Germinal center (tissue), 1 donor: ENCODE measurements around the gene ATP5MC2.
A peak's percentile ranks its signal among the peaks of the same experiment; 100 is the strongest.
"Not testable (repeated sequence)": the region's sequence is repeated elsewhere in the genome, so short reads cannot be mapped to it uniquely, and the experiment has no call there.

Experiments
- DNase-seq: peaks from one replicate; pipeline ENCODE4 v3.0.0; 2012; ENCODE audit warnings: mixed read lengths, low spot score

ATP5MC2 gene

DNA sequence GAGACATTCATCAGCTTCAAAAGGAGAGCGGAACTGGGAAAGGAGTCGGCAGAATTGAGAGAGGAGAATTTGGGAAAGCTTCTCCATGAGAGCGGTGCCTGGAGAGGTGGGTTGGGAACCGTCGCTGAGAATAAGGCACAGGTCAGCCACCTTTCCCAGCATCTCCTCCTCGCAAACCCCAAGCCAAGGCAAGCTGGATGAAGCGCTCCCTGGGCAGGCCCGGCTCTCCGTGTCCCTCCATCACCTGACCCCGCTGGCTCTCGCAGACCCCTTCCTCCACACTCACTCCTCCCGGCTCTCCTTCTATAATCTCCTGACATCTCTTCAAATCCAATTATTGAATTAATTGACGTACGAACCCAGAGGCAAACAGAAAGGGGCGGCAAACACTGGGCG, 18.9 kb upstream of the ATP5MC2 start:
- DNase-seq = no peak

DNA sequence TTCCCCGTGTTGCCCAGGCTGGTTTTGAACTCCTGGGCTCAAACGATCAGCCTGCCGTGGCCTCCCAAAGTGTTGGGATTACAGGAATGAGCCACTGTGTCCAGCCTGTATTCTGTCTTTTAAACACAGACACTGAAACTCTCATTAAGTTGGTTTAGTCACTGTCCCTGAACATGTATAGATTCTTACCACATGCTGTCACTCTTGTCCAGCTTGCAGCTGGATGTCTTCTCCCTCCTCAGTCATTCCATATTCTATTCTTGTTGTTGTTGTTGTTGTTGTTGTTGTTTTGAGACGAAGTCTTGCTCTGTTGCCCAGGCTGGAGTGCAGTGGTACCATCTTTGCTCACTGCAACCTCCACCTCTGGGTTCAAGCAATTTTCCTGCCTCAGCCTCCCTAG, 12.3 kb upstream of the ATP5MC2 start:
- no peak for DNase-seq

DNA sequence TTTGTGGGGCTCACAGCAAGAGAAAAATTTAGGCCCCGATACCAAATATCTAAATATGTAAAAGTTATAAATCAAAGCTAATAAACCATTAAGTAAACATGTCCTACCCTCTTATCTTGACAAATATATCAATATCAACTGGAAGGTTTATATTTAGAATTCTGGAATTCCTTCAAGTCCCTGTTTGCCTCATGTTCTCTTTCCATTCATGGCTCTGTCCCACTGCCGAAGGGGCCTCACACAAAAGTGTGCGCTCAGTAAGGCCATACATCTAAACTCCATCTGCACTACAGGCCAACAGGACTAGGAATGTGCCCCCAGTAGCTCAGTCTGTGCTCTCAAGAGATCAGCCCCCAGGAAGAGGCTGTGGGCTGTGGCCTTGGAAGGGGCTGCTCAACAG, 10.6 kb upstream of the ATP5MC2 start:
- DNase-seq = no peak

DNA sequence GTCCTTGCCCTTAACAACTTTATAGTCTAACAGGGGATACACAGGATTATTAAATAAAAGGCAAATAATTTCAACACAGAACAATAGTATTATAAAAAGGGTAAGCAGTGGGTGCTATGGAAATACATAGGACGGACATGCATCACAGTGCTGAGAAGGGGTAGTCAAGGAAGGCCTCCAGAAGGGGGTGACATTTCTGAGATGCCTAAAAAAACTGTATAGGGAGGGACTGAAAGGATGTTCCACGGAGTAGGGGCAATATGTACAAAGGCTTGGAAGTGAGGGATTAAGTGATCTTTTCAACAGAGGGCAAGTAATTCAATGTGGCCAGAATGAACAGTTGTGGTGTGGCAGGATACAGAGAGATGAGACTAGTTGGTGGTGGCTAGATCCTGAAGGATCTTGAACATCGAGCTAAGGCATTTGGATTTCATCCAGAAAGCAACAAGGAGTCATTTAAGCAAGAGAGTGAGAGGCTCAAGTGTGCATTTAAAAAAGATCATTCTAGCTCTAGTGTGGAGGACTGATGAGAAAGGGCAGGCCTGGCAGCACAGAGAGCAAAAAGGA, 8.9 kb upstream of the ATP5MC2 start:
- no peak for DNase-seq

DNA sequence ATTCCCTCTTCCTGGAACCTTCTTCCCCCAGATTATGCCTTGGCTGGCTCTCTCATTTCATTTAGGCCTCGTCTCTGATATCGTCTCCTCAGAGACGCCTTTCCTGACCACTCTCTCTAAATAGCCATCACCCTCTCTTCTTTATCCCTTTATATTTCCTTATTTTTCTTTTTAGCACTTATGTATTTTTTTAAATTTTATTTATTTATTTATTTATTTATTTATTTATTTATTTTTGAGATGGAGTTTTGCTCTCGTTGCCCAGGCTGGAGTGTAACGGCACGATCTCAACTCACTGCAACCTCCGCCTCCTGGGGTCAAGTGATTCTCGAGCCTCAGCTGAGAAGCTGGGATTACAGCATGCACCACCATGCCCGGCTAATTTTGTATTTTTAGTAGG, 8.1 kb upstream of the ATP5MC2 start:
- no peak for DNase-seq

DNA sequence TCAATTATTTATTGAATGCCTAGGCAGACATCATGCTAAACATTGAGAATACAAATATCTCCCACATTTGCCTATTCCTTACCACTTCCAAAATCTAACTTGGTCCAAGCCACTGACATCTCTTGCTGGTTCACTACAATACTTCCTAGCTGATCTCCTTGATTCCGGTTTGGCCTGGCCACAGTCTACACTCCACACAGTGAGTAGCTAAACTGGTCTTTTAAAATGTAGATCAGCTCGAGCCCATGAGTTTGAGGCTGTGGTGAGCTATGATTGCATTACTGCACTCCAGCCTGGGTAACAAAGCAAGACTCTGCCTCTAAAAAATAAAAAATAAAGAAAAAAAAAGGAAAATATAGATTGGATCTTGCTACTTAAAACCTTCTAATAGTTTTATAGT, 7.6 kb upstream of the ATP5MC2 start:
- no peak for DNase-seq

DNA sequence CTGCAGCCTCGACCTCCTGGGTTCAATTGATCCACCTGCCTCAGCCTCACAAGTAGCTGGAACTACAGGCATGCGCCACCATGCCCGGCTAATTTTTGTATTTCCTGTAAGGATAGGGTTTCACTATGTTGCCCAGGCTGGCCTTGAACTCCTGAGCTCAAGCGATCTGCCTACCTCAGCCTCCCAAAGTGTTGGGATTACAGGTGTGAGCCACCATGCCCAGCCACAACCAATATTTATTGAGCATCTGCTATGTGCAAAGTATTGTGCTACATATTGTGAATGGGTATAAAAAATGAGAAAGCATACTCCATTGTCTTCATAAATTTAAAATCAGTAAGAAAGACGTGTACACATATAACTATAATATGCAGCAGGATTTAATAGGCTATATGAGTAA, 4.2 kb upstream of the ATP5MC2 start:
- not testable (repeated sequence) for DNase-seq

DNA sequence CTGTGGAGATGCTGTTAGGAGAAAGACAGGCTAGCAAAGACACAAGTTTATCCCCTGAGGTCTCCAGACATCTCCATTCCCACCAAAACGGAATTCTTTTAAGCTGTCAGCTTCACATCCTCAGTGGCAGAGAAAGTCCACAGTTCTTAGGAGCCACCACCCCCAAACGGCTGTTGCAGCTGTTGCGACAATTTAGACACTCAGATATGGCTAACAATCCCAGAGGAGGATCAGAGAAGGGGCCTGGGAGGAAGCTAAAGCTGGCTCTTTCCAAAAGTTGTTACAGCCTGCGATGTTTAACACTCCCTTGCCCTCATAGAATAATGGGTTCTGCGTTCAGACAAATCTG, 1.9 kb upstream of the ATP5MC2 start:
- no peak for DNase-seq

DNA sequence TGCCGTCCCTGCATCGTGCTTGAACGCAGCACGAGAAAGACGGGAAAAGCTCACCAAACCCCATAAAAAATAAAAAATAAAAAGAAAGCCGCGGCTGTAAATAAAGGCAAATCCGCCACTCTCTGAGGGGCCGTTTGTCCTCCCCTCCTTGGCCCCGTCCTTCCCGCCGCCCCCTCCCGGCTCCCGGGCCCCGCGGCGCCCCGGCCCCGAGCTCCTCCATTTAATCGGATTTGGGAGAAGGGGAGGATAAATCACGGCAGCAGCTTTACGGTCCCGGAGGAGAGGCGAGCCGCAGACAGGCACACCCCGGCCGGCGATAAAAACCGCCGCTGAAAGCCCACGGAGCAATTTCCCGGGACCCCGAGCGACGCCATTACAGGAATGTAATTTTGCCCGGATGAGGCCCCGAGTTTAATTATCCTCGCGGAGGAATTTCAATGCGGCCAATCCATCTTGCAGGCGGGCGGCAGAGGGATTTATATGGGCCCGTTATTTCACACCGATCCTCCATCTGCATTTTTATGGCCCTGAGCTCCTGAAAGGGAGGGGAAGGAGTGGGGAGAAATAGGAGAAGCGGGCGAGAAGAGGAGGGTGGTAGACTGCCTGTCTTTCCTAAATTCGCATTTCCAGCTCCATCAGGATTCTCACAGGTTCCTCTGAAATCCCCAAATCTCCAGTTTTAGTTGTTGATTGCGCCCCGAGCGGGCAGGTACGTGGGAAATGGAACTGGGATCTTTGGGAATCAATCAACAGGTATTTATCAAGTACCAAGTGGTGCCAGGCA, 1.3 kb upstream of the ATP5MC2 start:
- DNase-seq = no peak

DNA sequence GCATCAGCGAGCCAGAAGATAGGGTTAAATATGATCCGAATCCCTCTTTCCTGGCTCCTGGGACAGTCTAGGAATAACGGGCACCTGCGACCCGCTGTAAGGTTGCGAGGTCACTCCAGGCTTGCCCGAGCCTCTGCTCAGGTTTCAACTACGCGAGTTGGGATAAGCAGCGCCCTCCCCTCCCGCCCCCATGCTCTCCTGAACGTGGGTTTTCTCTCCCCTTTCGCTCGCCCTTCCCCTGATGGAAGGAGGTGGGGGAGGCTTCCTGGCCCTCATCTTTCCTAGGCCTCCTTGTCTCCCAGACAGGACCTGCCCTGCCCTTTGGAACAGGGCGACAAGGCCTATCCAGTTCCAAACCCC, 753 bp upstream of the ATP5MC2 start:
- peak; percentile 29 for DNase-seq

DNA sequence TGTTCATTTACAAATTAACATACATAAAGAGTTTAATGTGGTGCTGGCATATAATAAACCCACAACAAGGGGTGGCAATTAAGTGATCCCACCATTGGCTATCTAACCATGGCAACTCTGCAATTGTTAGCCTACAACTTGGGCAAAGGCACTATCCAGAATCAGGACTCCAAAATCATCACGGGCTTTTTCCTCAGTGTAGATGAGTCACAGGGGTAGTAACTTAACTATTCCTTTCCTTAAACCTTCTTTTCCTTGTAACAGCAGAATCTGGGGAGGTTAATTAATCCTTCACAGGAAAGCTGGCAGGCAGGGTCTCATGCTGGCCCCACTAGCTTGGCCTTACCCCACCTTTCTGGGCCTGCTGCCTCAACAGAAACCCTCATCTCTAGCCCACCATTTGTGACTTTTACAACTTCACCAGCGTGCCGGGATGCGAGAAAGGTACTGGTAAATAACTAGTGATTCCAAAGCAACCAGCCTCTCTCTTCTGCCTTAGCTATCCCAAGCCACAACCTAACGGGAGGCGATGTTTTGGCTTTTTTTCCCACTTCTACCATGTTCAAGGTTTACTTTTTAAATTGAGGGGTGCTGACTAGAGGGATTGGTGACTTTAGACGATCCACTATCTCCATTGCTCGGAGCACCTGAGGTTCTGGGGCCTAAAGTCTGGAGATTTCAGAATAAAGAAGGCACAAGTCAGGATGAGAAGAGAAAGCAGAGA, 744 bp downstream of the ATP5MC2 start:
- no peak for DNase-seq

DNA sequence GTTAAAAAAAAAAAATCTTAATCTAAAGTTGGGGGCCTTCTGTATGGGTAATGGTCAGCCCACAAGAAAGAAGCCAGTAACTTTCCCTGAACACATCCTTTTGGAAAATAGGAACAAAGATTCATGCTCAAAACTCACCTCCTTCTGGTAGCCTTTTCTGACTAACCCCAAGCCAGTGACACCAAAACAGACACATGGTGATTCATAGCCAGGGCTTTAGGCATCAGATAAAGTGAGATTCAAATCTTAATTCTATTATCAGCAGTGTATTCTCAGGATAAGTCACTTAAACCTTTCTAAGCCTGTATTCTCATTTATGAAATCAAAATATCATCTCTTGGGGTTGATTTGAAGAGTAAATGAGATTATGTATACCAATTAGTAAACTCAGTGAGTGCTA, 4.9 kb downstream of the ATP5MC2 start:
- no peak for DNase-seq

DNA sequence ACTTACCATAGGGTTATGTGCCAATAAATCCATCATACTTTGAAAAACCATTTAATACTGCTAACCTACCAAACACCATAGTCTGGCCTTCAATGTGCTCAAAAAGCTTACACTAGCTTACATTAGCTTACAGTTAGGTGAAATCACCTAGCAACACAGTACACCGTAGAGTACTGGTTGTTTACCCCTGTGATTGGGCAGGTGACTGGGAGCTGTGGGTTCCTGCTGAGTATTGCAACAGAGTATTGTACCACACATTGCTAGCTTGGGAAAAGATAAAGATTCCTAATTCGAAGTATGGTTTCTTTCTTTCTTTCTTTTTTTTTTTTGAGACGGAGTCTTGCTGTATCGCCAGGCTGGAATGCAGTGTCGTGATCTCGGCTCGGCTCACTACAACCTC, 5.6 kb downstream of the ATP5MC2 start:
- no peak for DNase-seq

DNA sequence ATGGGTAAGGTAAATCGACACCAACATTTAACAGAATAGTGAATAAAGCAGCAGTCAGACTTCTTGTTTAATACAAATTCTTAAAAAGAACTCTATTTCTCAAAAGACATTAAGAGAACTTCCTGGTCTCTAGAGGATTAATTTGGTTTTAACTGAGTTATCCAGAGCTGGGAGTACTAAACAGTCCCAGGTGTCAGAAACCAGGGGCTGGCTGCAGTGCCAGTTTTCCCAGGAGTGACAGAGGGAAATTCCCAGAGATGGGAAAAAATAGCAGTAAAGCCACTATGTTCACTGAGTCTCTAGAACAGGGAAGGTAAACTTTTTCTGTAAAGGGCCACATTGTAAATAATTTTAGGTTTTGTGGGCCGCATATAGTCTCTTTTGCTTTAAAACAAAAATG, 8.8 kb downstream of the ATP5MC2 start:
- DNase-seq = no peak

DNA sequence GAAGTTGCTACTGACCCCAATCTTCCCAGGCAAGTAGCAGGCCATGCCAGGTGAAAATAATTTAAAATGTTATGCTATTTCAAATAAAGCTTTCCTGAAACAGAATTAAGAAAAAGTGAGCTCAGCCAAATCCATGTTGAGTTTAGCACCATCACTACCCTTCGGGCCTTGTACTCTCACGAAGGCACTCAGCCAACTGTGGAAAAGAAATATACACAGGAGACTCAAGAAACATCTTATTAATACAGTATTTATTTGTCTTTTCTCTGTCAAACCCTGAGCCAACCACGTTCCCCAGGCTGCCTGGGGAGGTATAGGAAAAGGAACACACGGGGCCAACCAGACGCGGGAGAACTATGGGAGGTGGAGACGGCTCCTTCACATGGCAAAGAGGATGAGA, 10.9 kb downstream of the ATP5MC2 start:
- no peak for DNase-seq

DNA sequence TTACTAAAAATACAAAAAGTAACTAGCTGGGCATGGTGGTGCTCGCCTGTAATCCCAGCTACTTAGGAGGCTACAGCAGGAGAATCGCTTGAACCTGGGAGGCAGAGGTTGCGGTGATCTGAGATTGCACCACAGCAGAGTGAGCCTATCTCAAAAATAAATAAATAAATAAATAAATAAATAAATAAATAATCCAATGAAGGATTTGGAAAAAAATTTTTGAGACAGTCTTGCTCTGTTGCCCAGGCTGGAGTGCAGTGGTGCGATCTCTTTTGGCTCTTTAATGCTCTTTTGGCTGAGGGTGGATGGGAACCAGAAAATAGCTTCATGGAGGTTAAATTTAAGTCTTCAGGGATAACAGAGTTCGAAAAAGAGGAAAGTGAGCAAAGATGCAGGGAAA, 11.7 kb downstream of the ATP5MC2 start:
- DNase-seq = no peak

DNA sequence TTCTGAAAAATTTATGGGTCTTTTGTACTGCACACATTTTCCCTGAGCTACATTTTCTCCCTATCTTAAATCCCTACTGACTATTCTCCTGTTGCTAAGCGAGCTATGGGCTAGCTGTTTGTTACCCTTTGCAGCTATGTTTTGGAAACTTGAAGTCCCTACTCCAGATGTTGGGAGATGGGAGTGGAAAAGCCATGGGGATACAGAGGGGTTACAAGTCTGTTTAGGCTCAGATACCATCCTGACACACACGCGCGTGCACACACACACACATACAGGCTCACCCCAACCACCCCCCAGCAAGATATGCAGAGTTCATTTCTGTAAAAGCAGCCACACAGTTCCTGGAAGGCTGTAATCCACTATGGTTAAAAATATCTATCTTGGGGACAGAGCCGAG, 15.8 kb downstream of the ATP5MC2 start:
- DNase-seq = no peak

DNA sequence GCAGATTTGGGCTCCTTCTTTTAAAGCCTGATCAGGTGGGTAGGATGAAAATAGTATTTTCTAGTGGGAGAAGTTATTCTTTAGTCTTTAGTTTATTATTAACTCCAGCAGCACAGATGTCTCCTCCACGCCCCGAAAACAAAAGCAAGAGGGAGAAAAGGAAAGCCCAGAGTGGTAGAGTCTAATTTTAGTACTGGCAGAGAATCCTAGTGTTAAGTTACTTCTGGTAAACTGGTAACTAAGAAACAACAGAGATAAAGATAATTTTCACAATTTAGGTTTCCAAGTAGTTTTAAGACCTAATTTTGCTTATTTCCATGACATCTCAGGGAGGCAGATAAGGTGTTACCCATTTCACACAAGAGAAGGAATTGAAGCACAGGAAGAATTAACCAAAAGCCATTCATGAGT, 16.3 kb downstream of the ATP5MC2 start:
- no peak for DNase-seq

DNA sequence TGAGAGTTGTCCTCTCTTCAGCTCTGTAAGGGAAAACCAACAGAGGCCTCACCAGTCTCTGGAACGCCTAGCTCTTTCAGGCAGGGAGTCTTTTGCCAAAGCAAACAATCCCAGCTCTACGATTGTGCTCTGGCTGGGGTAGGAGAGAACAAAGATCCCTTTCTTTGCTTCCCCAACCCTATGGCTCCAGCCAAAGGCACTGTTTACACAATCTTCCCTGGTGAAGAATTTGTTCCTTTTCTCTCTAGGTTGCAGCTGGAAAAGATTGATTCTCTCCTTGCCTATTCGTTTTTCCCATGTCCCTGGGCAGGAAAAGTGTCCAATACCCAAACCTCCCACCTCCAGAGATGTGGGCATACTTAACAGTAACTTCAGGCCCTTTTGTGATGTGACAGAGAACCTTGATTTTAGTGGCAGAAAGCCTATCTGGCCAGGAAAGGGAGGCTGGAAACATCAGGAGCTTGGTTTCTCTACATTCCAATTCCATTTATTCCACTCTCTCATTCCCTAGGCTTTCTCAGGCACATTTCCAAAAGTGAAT, 16.8 kb downstream of the ATP5MC2 start:
- no peak for DNase-seq

DNA sequence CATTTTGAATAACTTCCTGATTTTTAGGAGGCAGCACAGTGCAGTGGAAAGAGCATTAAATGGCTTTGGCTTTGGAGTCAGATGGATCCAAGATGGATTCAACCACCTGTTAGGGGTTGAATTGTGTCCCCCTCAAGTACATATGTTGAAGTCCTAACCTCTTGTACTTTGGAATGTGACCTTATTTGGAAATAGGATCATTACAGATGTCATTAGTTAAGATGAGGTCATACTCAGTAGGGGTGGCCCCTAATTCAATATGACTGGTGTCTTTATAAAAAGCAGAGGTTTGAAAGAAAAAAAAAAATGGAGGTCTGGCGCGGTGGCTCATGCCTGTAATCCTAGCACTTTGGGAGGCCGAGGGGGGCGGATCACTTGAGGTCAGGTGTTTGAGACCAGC, 18.8 kb downstream of the ATP5MC2 start:
- no peak for DNase-seq

DNA sequence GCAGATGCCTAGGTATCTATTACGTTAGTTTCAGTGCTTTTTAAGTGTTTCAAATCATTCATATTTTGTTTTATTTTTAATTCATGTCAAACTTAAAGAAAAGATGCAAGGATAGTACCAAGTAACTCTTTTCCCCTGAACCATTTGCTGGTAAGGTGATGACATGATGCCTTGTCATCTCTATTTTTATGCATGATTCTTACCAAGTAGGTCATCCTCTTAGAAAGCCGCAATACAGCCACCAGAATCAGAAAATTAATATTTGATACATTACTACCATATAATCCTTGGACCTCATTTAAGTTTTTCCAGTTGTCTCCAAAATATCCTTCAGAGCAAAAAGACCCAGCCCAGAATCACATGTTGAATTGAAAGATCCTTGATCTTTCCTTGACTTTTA, 22.3 kb downstream of the ATP5MC2 start:
- no peak for DNase-seq

DNA sequence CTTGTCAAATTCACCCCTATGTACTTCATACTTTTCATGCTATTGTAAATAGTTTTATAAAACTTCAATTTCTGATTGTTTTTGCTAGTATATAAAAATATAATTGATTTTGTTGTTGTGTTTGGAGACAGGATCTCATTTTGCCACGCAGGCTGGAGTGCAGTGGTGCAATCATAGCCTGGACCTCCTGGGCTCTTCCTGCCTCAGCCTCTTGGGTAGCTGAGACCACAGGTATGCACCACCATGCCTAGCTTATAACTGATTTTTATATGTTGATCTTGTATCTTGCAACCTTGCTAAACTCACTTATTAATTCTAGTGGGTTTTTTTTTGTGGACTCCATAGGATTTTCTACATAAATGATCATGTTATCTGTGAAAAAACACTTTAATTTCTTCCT, 23.5 kb downstream of the ATP5MC2 start:
- no peak for DNase-seq

DNA sequence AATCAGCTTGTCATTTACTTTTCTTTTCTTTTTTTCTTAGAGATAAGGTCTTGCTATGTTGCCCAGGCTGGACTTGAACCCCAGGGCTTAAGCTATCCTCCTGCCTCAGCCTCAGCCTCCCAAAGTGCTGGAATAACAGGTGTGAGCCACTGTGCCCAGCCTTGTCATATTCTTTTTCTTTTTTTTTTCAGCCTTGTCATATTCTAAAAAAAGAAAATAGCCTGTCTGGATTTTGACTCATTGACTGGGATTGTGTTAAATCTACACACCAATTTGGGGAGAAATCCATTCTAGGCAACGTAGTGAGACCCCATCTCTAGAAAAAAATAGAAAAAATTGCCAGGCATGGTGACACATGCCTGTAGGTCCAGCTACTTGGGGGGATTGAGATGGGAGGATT, 24.1 kb downstream of the ATP5MC2 start:
- DNase-seq = no peak
